HG03066 (cell line): Measurements from ENCODE around the gene ZDHHC7.

Experiments used
- ATAC-seq: cut with Tn5 transposase; IDR thresholded peaks from one replicate; pipeline ENCODE4 v1.9.1; 2021; ENCODE audit warnings: low read depth; ENCODE audit not compliant: unreplicated experiment

Gene ZDHHC7

GRCh38 chr16:84999857-85000480 lies 11.4 kb downstream of the ZDHHC7 start:
- ATAC-seq = no peak

GRCh38 chr16:84999200-84999599 lies 12.1 kb downstream of the ZDHHC7 start:
- ATAC-seq = no peak

- ATAC-seq = no peak
Measured at GRCh38 chr16:84996365-84996764, 15.0 kb downstream of the ZDHHC7 start.

GRCh38 chr16:84995663-84996062 lies 15.7 kb downstream of the ZDHHC7 start:
- ATAC-seq = no peak

- ATAC-seq = no peak
Measured at GRCh38 chr16:84993926-84994325, 17.4 kb downstream of the ZDHHC7 start.

GRCh38 chr16:84992717-84993075 lies 18.6 kb downstream of the ZDHHC7 start:
- no peak for ATAC-seq

GRCh38 chr16:84990782-84991181 lies 20.6 kb downstream of the ZDHHC7 start:
- ATAC-seq = no peak

GRCh38 chr16:84989749-84990620 lies 21.4 kb downstream of the ZDHHC7 start:
- no peak for ATAC-seq

GRCh38 chr16:84988328-84989080 lies 22.8 kb downstream of the ZDHHC7 start:
- ATAC-seq = no peak

GRCh38 chr16:84986879-84987278 lies 24.5 kb downstream of the ZDHHC7 start:
- ATAC-seq = no peak

- ATAC-seq = no peak
Measured at GRCh38 chr16:84986102-84986501, 25.2 kb downstream of the ZDHHC7 start.

GRCh38 chr16:84985079-84986065 lies 26.0 kb downstream of the ZDHHC7 start:
- ATAC-seq = no peak

- ATAC-seq = no peak
Measured at GRCh38 chr16:84982434-84982833, 28.9 kb downstream of the ZDHHC7 start.

GRCh38 chr16:84979516-84979915 lies 31.8 kb downstream of the ZDHHC7 start:
- no peak for ATAC-seq

GRCh38 chr16:84976644-84977400 lies 34.5 kb downstream of the ZDHHC7 start:
- ATAC-seq = no peak

- ATAC-seq = no peak
Measured at GRCh38 chr16:84975522-84975921, 35.8 kb downstream of the ZDHHC7 start.

GRCh38 chr16:84975066-84975465 lies 36.3 kb downstream of the ZDHHC7 start:
- ATAC-seq = no peak

- no peak for ATAC-seq
Measured at GRCh38 chr16:84973776-84974523, 37.4 kb downstream of the ZDHHC7 start.

GRCh38 chr16:84973236-84973635 lies 38.1 kb downstream of the ZDHHC7 start:
- ATAC-seq = no peak
